GM21381 (cell line): ENCODE data around the gene ANKRD13D.
"Not testable (repeated sequence)": the region's sequence is repeated elsewhere in the genome, so short reads cannot be mapped to it uniquely, and the experiment has no call there.

Experiments used
- ATAC-seq: cut with Tn5 transposase; IDR thresholded peaks from one replicate; pipeline ENCODE4 v1.9.1; 2021; ENCODE audit warnings: mild to moderate bottlenecking, moderate library complexity; ENCODE audit not compliant: unreplicated experiment

ANKRD13D gene

GRCh38 chr11:67289226-67289650, at the start of gene ANKRD13D:
TSS of gene ANKRD13D (plus strand) at chr11:67289303. CDS start at chr11:67289461, 158 bp downstream.
- peak; percentile 34 for ATAC-seq

GRCh38 chr11:67239783-67240575, 49.1 kb upstream of the ANKRD13D start:
- ATAC-seq = peak; percentile 81

GRCh38 chr11:67240576-67241389, 48.3 kb upstream of the ANKRD13D start:
- peak; percentile 34 for ATAC-seq

- ATAC-seq = no peak
Measured at GRCh38 chr11:67242548-67242947, 46.6 kb upstream of the ANKRD13D start.

GRCh38 chr11:67243051-67243450, 46.1 kb upstream of the ANKRD13D start:
- ATAC-seq = no peak

- ATAC-seq = no peak
Measured at GRCh38 chr11:67245046-67245445, 44.1 kb upstream of the ANKRD13D start.

- no peak for ATAC-seq
Measured at GRCh38 chr11:67247946-67248550, 41.1 kb upstream of the ANKRD13D start.

- ATAC-seq = no peak
Measured at GRCh38 chr11:67248653-67249052, 40.5 kb upstream of the ANKRD13D start.

GRCh38 chr11:67250059-67251043, 38.8 kb upstream of the ANKRD13D start:
- ATAC-seq = no peak

- no peak for ATAC-seq
Measured at GRCh38 chr11:67251841-67252240, 37.3 kb upstream of the ANKRD13D start.

- ATAC-seq = no peak
Measured at GRCh38 chr11:67252831-67253239, 36.3 kb upstream of the ANKRD13D start.

GRCh38 chr11:67253872-67254624, 35.1 kb upstream of the ANKRD13D start:
- ATAC-seq = no peak

GRCh38 chr11:67254798-67255197, 34.3 kb upstream of the ANKRD13D start:
- ATAC-seq = no peak

- no peak for ATAC-seq
Measured at GRCh38 chr11:67255353-67255752, 33.8 kb upstream of the ANKRD13D start.

- ATAC-seq = no peak
Measured at GRCh38 chr11:67255864-67256263, 33.2 kb upstream of the ANKRD13D start.

GRCh38 chr11:67256477-67257135, 32.5 kb upstream of the ANKRD13D start:
- ATAC-seq = no peak

GRCh38 chr11:67260406-67260805, 28.7 kb upstream of the ANKRD13D start:
- ATAC-seq = no peak

GRCh38 chr11:67260885-67261639, 28.0 kb upstream of the ANKRD13D start:
- ATAC-seq = not testable (repeated sequence)

GRCh38 chr11:67261640-67261945, 27.5 kb upstream of the ANKRD13D start:
- ATAC-seq = no peak
